HL-60/S4 (cell line): ENCODE data around the gene ZNF497.
"Not testable (repeated sequence)": the region's sequence is repeated elsewhere in the genome, so short reads cannot be mapped to it uniquely, and the experiment has no call there.

Experiments used
- in situ Hi-C: fragments of 300-500 bp; cut with MboI; formaldehyde crosslinking; loops from 2 replicates; pipeline ENCODE4 v1.14.3; 2022; ENCODE audit warnings: low sequenced_read_pairs

Gene ZNF497

GRCh38 chr19:58350001-58350861 is 12.3 kb downstream of the ZNF497 start:
- in situ Hi-C loops, result no loop called here

DNA sequence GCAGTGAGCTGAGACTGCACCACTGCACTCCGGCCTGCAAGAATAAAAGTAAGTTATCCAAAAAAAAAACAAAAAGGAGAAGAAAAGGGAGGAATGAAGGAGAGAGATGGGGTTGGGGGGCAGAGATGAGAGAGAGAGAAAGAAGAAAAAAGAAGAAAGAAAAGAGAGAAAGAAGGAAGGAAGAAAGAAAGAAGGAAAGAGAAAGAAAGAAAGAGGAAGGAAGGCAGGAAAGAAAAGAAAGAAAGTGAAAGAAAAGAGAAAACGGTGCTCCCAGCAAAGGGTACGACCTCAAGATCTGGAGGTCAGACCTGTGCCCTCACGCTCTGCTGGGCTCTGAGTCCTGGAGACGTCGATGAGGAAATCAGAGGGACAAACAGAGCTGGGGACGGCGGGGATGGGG is 13.0 kb downstream of the ZNF497 start:
- in situ Hi-C loops, result no loop called here

- in situ Hi-C loops, result not testable (repeated sequence)
Measured at GRCh38 chr19:58348080-58348479, 14.5 kb downstream of the ZNF497 start.

DNA sequence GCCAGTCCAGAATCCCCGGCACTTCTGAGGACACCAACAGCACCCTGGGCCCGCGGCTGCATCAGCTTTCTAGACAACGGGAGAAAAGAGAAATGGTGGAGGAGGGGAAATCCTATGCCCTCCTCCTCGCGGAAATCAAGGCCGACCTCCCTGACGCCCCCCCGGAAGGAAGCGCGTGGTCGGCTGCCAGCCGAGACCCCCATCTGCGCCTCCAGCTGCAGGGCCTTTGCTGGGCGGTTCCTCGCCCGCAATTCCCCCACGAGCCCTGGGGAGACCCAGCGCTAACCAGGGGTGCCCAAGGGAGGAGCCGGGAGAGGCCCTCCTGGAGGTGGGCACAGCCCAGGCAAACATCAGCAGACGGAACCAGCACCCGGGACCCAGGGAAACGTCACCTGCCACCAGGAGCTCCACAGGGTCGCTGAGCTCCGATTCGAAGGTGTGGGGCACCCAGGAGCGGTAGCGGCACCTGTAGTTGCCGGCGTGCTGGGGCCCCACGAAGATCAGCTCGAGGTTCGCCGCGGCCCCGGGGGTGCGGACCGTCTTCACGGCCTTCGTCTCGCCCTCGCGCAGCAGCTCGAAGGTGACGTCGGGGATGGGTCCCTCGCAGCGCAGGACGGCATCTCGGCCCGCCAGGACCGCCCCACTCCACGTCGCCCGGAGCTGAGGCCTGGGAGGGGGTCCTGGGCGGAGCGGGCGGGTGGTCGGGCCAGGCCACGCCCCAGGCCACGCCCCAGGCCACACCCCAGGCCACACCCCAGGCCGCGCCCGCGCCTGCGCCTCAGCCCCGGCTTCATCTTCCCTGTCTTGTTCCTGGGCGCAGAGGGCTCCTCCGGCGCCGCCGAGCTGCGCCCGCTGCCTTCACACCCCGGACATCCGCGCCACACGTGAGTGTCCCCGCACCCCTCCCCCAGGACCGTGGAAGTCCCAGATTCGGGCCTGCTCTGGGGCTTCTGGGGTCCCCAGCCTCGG is 15.3 kb downstream of the ZNF497 start:
- in situ Hi-C loops, result no loop called here

- in situ Hi-C loops, result no loop called here
Measured at GRCh38 chr19:58345558-58345957, 17.0 kb downstream of the ZNF497 start.

DNA sequence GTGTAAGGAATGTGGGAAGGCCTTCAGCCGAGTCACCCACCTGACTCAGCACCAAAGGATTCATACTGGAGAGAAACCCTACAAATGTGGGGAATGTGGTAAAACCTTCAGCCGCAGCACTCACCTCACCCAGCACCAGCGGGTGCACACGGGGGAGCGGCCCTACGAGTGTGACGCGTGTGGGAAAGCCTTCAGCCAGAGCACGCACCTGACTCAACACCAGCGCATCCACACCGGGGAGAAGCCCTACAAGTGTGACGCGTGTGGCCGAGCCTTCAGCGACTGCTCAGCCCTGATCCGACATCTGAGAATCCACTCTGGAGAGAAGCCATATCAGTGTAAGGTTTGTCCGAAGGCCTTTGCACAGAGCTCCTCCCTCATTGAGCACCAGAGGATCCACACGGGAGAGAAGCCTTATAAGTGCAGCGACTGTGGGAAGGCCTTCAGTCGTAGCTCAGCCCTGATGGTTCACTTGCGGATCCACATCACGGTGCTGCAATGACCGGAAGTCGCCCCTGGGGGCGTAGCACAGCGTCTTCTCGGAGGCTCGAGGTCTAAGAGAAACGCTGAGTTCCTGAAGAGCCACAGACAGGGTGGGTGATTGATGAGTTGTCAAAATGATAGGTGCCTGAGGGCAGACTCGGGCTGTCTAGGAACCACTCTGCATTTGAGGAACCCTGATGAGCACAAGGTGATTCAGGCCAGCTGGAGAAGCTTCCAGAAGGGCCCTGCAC is 23.6 kb downstream of the ZNF497 start:
- in situ Hi-C loops, result no loop called here

DNA sequence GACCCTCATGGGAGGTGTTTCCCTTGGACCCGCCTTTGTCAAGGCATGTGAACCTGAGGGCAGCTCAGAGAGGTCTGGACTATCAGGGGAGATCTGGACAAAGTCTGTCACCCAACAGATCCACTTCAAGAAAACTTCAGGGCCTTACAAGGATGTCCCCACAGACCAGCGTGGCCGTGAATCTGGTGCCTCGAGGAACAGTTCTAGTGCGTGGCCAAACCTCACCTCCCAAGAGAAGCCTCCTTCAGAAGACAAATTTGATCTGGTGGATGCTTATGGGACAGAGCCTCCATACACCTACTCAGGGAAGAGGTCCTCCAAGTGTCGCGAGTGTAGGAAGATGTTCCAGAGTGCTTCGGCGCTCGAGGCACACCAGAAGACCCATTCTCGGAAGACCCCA is 24.2 kb downstream of the ZNF497 start:
- in situ Hi-C loops, result no loop called here

DNA sequence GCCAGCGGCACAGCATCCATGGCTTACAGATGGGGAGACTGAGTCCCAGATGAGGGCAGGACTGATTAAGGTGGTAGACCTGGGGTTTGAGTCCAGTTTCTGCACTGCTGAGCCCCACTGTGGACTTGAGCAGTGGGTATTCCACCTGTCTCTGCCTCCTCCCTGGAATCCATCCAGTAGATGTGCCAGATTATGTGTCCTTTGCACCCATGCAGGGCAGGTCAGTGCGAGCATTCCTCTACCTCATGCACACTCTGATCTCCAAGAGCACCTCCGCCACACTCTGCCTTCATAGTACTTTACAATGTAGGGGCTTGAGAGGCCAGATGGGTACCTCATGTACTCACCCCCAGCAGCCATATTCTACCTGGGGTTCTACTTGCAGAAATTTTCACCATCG is 25.7 kb downstream of the ZNF497 start:
- in situ Hi-C loops, result no loop called here

DNA sequence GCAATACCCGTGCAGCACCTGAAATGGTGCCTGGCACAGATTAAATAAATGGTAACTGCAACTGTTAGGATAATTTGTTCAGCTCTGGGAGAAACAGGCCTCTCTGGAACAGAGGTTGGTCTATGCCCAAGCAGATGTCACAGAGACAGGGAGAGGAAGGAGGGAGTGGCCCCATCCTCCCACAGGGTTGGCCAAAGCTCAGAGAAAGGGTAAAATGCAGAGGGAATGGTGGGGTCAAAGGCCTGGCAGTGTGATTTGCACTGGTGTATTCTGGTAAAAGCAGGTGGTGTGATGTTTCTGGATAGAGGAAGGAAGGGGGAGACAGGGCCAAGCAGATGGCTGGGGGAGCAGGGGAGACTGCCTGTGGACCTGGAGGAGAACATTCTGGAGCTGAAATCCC is 26.3 kb downstream of the ZNF497 start:
- in situ Hi-C loops, result no loop called here

GRCh38 chr19:58335630-58336029 is 26.9 kb downstream of the ZNF497 start:
- in situ Hi-C loops, result no loop called here

GRCh38 chr19:58334691-58335249 is 27.8 kb downstream of the ZNF497 start:
- in situ Hi-C loops, result no loop called here

GRCh38 chr19:58332697-58333096 is 29.9 kb downstream of the ZNF497 start:
- in situ Hi-C loops, result no loop called here

DNA sequence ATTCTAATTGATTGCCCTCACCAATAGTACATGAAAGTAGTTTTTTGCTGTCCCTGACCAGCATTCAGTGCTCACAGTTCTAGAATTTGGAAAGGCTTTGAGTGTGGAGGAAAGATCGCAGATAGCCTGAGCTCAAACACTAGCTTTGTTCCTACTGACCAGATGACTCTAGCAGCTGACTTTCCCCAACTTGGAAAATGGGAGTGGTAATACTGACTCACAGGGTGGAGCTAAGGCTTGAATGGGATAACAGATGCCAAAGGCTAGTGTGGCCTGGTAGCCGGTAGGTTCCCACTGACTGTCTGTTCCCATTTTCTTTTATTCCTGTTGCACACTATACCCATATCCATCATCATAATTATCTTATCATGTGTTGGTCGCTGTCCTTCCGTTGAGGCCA is 32.1 kb downstream of the ZNF497 start:
- in situ Hi-C loops, result no loop called here

GRCh38 chr19:58328999-58329398 is 33.6 kb downstream of the ZNF497 start:
- in situ Hi-C loops, result no loop called here

GRCh38 chr19:58326914-58327726 is 35.4 kb downstream of the ZNF497 start, which contains the start of gene ZSCAN22:
Gene ZSCAN22, plus strand, starts transcription at chr19:58326994. Its CDS starts 7,809 bp downstream, at chr19:58334803.
- in situ Hi-C loops, result no loop called here

DNA sequence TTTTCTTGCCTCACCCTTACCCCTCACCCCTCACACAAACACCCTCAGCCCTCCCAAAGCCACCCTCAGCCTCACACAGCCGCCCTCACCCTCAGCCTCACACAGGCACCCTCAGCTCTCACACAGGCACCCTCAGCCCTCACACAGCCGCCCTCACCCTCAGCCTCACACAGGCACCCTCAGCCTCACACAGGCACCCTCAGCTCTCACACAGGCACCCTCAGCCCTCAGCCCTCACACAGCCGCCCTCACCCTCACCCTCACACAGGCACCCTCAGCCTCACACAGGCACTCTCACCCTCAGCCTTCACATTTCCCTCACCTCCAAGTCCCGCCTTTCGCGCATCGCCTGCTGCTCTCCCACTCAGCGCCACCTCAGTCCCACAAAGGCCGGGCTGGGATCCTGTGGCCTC is 36.0 kb downstream of the ZNF497 start:
- in situ Hi-C loops, result no loop called here

- in situ Hi-C loops, result no loop called here
Measured at GRCh38 chr19:58325311-58326022, 37.1 kb downstream of the ZNF497 start.

GRCh38 chr19:58319241-58319640 is 43.3 kb downstream of the ZNF497 start:
- in situ Hi-C loops, result no loop called here

GRCh38 chr19:58318297-58318696 is 44.3 kb downstream of the ZNF497 start:
- in situ Hi-C loops, result no loop called here
